Measurements from ENCODE around the gene LYSET.

- TF ChIP-seq POLR2A (IDR thresholded peaks at IDR 0.05; ENCODE audit: low read depth) (no peak), CTCF (IDR thresholded peaks at IDR 0.05) (no peak), EP300 (IDR thresholded peaks at IDR 0.05) (no peak)
These were observed 9.6 kb upstream of the LYSET start for GRCh38 chr14:93175492-93175891.
